Upper lobe of right lung (tissue), 1 donor: ENCODE measurements around the gene SEMA4F. TPM values are rescaled to one million over a fixed set of nuclear protein-coding genes. Genes with fewer than 3 reads are reported as not detected.

Source experiments
- ATAC-seq: fragments of 200-7000 bp; cut with Tn5 transposase; one replicate; pipeline ENCODE4 v1.9.1; 2020; ENCODE audit warnings: mild to moderate bottlenecking, moderate library complexity
- DNase-seq: peaks from one replicate; pipeline ENCODE4 v3.0.0-alpha.2; 2020
- H3K27ac ChIP-seq: fragments of 200-600 bp; one replicate; pipeline ENCODE4 v1.8.0; 2022
- H3K27me3 ChIP-seq: fragments of 200-600 bp; one replicate; pipeline ENCODE4 v1.8.0; 2022; ENCODE audit warnings: mild to moderate bottlenecking
- H3K36me3 ChIP-seq: fragments of 200-600 bp; one replicate; pipeline ENCODE4 v1.8.0; 2022
- H3K4me1 ChIP-seq: fragments of 200-600 bp; one replicate; pipeline ENCODE4 v1.8.0; 2022
- H3K4me3 ChIP-seq: fragments of 200-600 bp; one replicate; pipeline ENCODE4 v1.8.0; 2022; ENCODE audit warnings: mild to moderate bottlenecking
- H3K9me3 ChIP-seq: fragments of 200-600 bp; one replicate; pipeline ENCODE4 v1.8.0; 2022
- intact Hi-C: fragments of 100-400 bp; cut with DNase I; formaldehyde crosslinking; loops from one replicate; pipeline ENCODE4 v1.11.0; 2022
- total RNA-seq: library from RNA; stranded (reverse); fragmentation: NEBNext Ultra II Directional; extraction: Animal tissue kit (Norgen Biotek cat#: 25700); gene quantifications from one replicate; pipeline ENCODE4 v1.2.1, GENCODE V29; 2021
- TF ChIP-seq, protein P1 (sequence below): fragments of 200-600 bp; IDR thresholded peaks from one replicate; pipeline ENCODE4 v1.8.0; 2022; ENCODE audit warnings: antibody characterized with exemption
- donor health status: DM: no; HTN: yes; CAD: no; lungs with severe emphysema.

The SEMA4F gene
- total RNA-seq, 1 donor from 2014 or later = 9.0 TPM

DNA sequence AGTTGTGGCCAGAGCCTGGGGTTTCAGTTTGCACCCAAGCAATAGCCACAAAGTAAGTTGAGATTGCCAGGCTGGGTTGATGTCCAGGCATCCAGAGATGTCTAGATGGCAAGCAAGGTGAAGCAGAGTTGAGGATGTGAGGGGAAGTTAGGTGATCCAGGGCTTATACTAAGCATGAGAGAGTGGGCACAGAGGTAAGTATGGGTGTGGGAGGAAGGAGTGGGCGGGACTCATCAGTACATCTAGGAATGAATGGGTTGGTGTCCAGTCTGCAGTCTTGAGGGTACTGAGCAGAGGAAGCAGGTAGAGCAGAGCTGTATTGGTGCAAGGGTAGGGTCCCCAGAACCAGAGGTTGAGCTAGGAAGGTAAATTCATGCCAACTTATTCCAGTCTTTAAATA, 1.5 kb downstream of the SEMA4F start:
- DNase-seq (no peak), ATAC-seq (no peak)
- H3K9me3 ChIP-seq = no peaks in the 10 kb centered on the region
- H3K27ac ChIP-seq = no peak overlapping the region
- H3K27me3 ChIP-seq = peaks cover 3% of the 10 kb centered on the region
- TF ChIP-seq, protein P1, sequence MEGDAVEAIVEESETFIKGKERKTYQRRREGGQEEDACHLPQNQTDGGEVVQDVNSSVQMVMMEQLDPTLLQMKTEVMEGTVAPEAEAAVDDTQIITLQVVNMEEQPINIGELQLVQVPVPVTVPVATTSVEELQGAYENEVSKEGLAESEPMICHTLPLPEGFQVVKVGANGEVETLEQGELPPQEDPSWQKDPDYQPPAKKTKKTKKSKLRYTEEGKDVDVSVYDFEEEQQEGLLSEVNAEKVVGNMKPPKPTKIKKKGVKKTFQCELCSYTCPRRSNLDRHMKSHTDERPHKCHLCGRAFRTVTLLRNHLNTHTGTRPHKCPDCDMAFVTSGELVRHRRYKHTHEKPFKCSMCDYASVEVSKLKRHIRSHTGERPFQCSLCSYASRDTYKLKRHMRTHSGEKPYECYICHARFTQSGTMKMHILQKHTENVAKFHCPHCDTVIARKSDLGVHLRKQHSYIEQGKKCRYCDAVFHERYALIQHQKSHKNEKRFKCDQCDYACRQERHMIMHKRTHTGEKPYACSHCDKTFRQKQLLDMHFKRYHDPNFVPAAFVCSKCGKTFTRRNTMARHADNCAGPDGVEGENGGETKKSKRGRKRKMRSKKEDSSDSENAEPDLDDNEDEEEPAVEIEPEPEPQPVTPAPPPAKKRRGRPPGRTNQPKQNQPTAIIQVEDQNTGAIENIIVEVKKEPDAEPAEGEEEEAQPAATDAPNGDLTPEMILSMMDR = no peak
- H3K4me3 ChIP-seq = no peak overlapping the region
- intact Hi-C loops = no loop called here
- H3K36me3 ChIP-seq = no peaks in the 10 kb centered on the region
- peaks cover 8% of the 10 kb centered on the region for H3K4me1 ChIP-seq

DNA sequence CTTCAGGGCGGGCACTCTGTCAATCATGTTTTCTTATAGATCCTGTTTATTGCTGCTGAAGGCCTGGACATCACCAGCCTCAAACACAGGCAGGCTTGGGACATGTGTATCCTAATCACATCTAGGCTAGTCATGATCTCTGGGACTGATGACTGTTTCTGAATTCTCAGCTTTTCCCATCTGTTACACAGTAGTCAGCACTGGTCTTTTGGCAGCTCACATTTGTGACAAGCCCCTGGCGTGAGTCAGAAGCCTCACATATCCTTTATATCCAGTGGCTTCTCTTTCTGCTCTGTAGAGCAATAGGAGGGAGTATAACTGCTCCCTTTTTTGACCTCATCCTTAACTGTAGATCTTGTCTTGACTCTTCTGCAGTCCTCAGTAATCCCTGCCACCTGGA, 4.5 kb downstream of the SEMA4F start:
- ATAC-seq (no peak), DNase-seq (no peak)
- H3K9me3 ChIP-seq = no peaks in the 10 kb centered on the region
- H3K27ac ChIP-seq = no peak overlapping the region
- intact Hi-C loops = no loop called here
- TF ChIP-seq, protein P1 = no peak
- no peak overlapping the region for H3K4me3 ChIP-seq
- H3K4me1 ChIP-seq = peaks cover 8% of the 10 kb centered on the region
- peaks cover 3% of the 10 kb centered on the region for H3K27me3 ChIP-seq
- H3K36me3 ChIP-seq = no peaks in the 10 kb centered on the region

DNA sequence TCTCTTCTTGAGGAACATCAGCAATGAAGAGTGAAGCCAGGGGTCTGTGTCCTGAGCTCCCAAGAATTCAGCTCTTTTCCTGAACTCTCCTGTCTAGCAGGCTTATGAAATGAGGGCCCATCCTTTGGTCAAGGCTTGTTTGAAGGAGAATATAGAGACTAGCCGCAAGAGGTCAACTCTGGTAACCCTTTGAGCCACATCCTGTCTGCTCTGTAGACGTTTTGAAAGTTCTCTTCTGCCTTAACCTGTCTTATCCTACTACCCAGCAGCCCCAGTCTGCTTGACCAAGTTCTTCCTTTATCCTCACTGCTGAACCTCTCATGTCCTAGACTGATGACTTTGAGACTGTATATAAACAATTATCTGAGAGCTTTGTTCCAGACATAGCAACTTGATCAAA, 5.4 kb downstream of the SEMA4F start:
- Histone ChIP-seq H3K36me3 (no peaks in the 10 kb centered on the region), H3K27ac (no peak overlapping the region), H3K27me3 (peaks cover 3% of the 10 kb centered on the region), H3K4me1 (peaks cover 8% of the 10 kb centered on the region), H3K4me3 (no peak overlapping the region), H3K9me3 (no peaks in the 10 kb centered on the region)
- DNase-seq (no peak), ATAC-seq (no peak)
- intact Hi-C loops = no loop called here
- TF ChIP-seq, protein P1 = no peak

DNA sequence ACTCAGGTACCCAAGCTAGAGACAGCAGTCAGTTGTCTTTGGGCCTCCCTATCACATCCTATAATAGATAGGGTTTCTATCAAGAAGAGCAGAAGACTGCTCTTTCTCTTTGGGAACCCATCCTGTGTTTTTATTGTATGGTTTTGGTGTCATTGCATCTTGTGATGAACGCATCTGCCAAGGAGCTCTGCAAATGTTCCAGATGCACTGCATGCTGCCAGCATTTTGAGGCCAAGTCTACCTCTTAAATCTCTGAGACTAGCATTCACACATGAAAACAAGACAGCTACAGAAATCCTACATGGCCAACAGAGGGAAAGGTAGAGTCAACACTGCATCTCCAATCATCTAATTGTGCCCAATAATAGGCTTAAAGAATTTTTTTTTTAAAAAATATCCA, 14.0 kb downstream of the SEMA4F start:
- no peaks in the 10 kb centered on the region for H3K4me1 ChIP-seq
- H3K36me3 ChIP-seq = no peaks in the 10 kb centered on the region
- DNase-seq (no peak), ATAC-seq (no peak)
- H3K4me3 ChIP-seq = no peak overlapping the region
- intact Hi-C loops = no loop called here
- no peaks in the 10 kb centered on the region for H3K9me3 ChIP-seq
- no peaks in the 10 kb centered on the region for H3K27me3 ChIP-seq
- TF ChIP-seq, protein P1 = no peak
- H3K27ac ChIP-seq = no peak overlapping the region

DNA sequence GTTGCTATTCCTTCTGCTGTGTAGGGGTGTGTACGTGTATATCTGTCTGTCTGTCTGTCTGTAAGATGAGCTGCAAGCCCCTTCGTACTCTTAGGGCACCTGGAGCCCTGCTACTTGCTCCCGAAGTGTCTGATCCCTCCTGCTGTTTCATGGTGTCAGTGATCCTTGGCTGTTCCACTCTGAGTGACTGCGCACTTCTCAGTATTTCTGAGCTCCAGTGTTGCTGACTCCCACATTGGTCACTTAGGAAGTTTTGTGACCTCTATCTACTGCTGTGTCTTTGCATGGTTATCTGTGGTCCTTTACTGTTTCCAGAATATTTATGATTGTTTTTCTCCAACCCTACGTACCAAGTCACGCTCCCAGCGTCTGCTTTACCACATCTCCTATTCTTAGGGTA, 16.2 kb downstream of the SEMA4F start:
- DNase-seq (no peak), ATAC-seq (no peak)
- Histone ChIP-seq H3K36me3 (peaks cover 10% of the 10 kb centered on the region), H3K9me3 (no peaks in the 10 kb centered on the region), H3K4me3 (no peak overlapping the region), H3K4me1 (no peaks in the 10 kb centered on the region), H3K27ac (no peak overlapping the region), H3K27me3 (no peaks in the 10 kb centered on the region)
- TF ChIP-seq, protein P1 = no peak
- intact Hi-C loops = no loop called here

DNA sequence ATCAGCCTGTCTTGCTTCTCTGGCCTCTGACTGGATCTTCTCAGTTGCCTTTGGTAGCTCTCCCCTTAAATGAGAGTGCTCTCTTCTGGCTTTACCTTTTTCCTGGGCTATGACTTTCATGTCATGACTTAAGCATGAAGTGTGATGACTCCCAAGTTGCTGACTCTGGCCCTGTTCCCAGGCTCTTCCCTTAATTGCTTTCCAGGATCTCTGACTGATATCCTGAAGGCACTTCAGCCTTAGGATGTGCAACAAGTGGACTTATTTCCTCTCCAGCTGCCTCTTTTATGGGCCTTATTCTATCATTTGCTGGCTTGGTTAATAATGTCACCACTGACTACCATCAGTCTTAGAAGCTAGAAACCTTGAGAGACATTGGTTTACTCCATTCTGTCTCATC, 17.4 kb downstream of the SEMA4F start:
- intact Hi-C loops = no loop called here
- Histone ChIP-seq H3K4me1 (no peaks in the 10 kb centered on the region), H3K27me3 (no peaks in the 10 kb centered on the region), H3K27ac (no peak overlapping the region), H3K9me3 (no peaks in the 10 kb centered on the region), H3K4me3 (no peak overlapping the region), H3K36me3 (peaks cover 22% of the 10 kb centered on the region)
- DNase-seq (no peak), ATAC-seq (no peak)
- TF ChIP-seq, protein P1 = no peak
